T follicular helper cell (primary cell): Measurements from ENCODE around the gene SEMA4D.

Source experiments
- DNase-seq: peaks from one replicate; pipeline ENCODE4 v3.0.0-alpha.2; 2020; ENCODE audit warnings: low read depth

The SEMA4D gene

DNA sequence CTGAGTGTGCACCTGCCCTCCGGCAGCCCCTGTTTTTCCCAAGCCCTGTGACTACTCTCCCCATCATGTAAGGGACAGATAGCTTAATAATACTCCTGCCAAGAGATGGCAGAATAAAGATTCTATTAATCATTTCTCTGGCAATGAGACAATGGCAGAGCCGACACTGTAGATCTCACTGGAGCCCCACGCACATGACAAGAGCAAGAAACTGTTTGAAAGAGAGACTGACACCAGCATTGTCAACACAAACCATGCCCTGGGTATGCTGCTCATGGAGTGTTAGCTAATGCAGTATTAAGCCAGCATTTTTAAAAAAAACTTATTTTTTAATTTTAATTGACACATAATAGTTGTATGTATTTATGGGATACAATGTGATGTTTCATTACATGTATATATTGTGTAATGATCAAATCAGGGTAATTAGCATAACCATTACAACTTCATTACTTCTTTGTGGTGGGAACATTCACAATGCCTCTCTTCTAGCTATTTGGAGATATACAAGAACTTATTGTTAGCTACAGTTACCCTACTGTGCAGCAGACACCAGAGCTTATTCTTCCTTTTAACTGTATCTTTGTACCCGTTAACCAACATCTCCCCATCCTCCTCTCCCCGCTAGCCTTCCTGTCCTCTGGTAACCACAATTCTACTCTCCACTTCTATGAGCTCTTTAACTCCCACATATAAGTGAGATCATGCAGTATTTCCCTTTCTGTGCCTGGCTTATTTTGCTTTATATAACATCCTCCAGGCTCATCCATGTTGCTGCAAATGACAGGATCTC lies 31.5 kb upstream of the SEMA4D start:
- no peak for DNase-seq

DNA sequence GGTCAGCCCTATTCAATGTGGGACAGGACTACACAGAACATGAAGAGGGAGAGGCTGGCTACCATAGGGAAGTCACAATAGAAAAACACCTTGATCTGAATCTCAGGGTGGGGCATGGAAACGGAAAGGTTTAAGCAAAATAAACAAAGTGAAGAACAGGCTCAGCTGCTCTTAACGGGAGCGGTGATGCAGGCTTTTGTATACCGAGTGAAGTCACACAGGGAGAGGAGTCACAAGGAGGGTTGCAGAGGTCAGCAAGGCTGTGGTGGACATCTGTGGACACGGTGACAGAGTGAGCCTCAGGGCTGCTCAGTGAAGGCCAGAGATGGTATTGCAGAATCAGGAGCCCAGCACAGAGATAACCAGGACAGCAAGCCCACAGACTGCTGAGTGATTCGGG lies 30.6 kb upstream of the SEMA4D start:
- DNase-seq, result no peak

DNA sequence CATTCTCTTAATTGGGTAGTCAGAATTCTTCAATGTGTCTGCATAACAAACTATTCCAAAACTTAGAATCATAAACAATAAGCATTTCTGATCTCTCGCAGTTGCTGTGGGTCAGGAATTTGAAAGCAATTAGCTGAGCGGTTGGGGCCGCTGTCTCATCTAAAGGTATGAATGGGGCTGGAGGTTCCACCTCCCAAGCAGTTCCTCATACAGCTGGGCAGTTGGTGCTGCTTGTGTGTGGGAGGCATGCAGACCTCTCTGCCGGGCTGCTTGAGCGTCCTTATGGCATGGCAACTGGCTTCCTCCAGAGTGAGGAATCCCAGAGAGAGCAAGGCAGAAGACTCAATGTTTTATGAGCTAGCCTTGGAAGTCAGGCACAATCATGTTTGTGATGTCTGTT lies 30.2 kb upstream of the SEMA4D start:
- DNase-seq, result no peak

DNA sequence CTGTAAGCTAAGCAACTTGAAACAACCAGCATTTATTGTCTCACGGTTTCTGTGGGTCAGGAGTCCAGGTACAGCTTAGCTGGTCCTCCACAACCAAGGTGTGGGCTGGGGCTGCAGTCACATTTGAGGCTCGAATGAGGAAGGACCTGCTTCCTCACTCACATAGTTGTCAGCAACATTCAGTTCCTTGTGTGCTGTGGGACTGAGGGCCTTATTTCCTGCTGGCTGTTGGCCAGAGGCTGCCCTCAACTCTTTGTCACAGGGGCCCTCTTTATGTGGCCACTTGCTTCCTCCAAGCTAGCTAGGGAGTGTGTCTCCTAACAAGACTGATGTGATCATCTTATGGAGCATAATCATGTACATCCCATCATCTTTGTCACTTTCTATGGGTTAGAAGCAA lies 29.2 kb upstream of the SEMA4D start:
- DNase-seq, result no peak

DNA sequence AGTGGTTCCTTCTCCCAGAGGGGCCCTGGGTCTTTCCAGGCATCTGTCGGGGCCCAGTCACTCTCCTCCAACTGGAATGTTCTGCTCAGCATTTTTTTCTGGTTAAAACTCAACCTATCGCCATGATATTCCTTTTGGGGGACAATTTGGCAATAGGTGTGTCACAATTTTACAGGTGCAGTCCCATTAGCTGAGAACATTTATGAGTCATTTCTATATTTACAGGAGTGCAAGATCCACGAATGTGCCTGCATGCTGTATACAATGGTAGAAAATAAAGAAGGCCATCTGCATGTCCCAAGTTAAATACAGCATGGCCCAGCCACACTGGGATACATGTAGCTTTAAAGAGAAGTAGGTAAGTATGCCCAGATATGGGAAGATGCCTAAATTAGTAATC lies 28.8 kb upstream of the SEMA4D start:
- DNase-seq, result no peak

GRCh38 chr9:89525446-89526374 lies 27.8 kb upstream of the SEMA4D start:
- DNase-seq, result no peak

DNA sequence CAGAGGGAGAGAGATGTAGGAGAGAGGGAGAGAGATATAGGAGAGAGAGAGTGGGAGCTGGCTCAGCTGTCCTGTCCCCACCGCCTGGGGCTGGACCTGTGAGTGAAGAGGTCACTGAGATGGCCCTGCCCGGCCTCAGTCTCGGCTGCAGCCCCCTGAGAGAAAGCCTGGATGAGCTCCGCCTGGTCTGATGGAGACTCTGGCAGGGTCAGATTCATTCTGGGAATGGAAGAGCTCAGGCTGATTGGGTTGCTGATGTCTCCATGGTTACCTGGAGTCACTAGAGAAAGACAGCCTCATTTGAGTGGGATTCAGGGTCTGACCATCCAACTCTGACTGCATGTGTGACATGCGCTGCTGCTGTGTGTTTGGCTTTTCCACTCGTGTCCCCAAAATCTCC lies 27.1 kb upstream of the SEMA4D start:
- no peak for DNase-seq

DNA sequence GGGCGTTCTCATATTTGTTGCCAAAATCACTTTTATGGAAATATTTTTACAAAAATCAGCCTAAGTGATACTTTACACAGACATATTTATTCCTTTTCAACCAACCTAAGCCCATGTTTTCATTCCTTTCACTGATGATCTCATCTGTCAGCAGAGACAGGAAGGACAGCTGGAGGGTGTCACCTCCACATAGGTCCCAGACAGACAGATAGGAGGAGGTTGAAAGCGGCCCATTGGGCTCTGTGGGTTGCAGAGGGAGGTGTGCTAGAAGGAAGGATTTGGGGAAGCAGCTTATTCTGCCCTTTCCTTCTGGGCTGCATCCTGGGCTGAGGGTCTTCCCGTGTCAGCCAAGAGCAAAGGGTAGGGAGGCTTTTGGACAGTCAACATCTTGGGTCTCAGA lies 26.0 kb upstream of the SEMA4D start:
- peak; percentile 55 for DNase-seq

DNA sequence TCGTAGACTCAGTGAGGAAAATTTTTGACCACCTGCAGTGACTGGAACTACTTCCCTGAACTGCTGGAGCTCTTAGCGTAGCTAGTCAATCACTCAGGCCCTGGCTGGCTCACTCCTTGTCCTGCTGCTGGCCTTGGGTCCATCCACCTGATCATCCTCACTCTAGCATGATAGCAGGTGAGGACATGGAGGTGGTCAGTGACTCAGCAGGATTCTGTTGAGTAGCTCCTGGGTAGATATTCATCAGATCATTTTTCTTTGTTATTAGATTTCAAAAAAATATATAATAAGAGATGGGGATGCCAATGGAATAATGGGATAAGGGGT lies 25.0 kb upstream of the SEMA4D start:
- DNase-seq, result no peak

- DNase-seq, result peak; percentile 71
Measured at GRCh38 chr9:89522261-89522958, 24.5 kb upstream of the SEMA4D start.

DNA sequence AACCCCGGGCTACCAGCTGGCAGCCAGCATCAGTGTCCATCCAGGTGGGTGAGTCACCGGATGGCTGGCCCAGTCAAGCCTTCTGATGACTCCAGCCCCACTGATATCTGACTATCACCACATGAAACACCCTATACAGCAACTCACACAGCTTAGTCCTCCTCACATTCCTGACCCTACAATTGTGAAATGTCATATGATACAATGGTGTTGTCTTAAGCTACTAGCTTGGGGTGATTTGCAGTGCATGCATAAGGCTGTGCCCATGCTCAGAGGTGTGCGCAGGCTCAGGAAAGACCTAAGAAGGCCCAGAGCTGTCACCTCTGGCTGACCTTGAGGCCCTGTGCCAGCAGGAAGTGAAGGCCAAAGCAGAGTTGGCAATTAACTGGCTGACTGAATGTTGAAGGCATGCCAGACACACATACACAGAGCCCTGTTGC lies 21.5 kb upstream of the SEMA4D start:
- DNase-seq, result no peak

DNA sequence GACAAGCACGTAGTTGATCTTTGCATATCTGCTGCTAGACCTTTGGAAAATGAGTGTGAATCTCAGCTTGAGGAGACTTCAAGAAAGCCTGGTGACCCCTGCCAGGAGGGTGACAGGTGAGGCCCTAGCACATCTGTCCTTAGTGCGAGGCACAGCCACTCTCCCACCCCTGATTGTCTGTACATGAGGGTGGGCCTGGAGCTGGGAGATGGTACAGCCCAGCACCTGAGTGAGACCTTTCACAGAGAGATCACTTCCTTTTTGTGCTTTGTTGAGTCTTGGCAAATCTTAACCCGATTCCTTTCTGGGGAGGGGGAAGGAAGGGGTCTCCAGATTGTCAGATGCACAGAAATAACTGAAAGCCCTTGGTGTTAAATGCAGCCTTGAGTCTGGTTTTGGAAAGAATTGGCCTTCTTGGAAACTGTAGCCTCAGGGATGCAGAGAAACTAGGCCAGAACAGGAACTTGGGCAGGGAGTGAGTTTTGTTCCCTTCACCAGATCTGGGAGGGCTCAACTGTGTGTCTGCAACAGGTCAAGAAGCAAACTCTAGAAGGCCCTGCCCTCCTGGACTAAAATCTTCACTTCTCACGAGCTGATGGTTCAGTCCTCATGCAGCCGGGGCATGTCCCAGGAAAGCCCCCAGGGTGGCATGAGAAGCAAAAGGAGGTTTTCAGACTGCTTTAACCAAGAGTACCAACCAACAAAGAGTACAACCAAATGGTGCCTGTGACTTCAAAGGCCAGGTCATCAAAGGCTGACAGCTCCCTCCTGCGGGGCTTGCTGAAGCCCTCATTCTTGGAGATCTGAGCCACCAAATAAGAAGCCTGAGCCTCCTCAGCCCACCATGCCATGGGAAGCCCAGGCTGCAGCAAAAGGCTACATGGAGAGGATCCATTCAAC lies 20.8 kb upstream of the SEMA4D start:
- no peak for DNase-seq

- DNase-seq, result no peak
Measured at GRCh38 chr9:89515416-89515815, 17.5 kb upstream of the SEMA4D start.

DNA sequence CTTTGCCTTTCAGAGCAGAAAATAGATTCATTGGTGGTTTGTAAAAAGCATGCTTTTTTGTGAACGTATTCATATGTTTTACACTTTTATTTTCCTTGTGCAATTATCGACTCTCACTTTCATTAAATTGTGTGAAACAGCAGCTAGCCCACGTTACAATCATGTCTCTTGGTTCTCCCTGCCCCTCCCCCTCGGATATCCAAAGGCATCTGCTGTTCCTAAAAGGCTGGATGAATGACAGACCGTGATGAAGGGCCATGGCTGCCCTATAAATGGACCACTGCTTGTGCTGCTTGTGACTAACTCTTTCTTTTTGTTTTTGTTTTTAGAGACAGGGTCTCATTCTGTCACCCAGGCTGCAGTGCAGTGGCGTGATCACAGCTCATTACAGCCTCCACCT lies 17.0 kb upstream of the SEMA4D start:
- no peak for DNase-seq

GRCh38 chr9:89514337-89514736 lies 16.4 kb upstream of the SEMA4D start:
- no peak for DNase-seq

- no peak for DNase-seq
Measured at GRCh38 chr9:89513837-89514236, 15.9 kb upstream of the SEMA4D start.

DNA sequence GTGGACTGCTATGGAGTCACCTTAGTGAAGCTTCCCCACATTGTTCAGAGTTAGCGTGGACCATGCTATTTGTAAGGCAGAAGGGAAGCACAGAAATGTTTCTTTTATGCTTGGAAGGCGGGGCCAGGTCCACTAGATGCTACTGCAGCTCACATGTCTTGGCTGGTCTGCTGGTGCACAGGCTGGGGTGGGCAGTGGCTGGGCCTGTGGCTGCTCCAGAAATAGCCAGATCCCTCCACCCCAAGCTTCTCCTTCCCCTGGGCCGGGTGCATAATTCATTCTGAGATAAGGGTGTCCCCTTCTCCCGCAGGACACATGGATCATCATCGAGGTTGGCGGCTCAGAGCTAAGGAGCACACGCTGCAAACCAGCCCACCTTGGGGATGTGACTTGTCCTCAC lies 14.5 kb upstream of the SEMA4D start:
- no peak for DNase-seq

GRCh38 chr9:89508951-89509615 lies 11.2 kb upstream of the SEMA4D start:
- DNase-seq, result no peak

DNA sequence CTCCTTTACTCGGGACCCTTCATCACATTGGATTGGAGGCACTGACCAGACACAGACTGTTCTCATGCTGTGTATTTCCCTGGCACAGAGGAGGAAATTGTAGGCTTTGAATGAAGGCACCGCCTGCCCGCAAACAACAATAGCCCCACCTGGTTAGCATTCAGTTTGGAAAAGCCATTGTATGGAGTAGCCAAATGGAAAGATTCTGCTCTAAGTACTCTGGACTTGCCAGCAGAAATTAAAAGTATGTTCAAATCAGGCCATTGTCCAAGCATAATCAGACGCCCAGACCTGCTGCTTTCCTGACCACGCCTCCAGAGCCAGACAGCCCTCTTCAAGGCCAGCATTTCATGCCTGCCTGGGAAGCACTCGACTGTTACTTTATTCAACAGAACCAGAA lies 8.0 kb upstream of the SEMA4D start:
- DNase-seq, result no peak

DNA sequence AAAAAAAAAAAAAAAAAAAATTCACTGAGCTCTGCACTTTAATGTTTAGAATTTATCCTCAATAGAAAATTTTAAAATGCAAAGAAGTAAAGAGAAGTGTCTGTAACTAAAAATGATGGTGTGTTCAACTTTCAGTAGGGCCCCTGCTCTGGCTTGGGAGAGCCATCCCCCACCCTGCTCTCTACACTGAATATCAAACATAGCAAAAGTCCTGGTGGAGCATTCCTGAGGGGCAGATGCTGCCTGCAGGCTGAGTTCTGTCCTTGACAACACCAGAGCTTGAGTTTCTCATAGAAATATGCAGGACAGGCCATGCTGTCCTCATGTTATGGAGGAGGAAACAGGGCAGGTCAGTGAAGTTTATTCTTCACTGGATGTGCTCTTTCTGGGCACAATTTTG lies 7.1 kb upstream of the SEMA4D start:
- DNase-seq, result no peak

DNA sequence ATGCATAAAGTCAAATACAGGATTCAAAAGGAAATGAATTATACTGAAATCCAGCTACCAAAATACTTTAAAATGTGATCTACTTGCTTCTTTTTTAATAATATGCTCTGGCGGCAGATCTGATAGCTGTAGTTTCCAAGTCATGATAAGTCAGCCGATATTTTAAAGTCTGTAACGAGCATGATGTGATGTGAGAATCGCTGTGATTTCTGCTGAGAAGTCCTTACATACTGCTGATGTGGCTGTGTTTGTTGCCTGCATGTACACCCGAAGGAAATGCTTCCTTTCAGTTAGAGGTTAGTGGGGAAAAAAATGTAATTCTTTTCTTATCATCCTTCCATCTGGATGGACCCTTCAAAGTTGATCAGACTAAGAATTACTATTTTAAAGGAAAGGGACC lies 4.8 kb upstream of the SEMA4D start:
- DNase-seq, result no peak
